Type B pancreatic cell (in vitro differentiated cells): ENCODE results near the gene ABCF2. TPM values are rescaled to one million over a fixed set of nuclear protein-coding genes. Genes with fewer than 3 reads are reported as not detected.

Source experiments
- DNase-seq: peaks from one replicate; pipeline ENCODE4 v3.0.0; 2021; ENCODE audit warnings: mixed read lengths; ENCODE audit not compliant: unreplicated experiment; ENCODE audit errors: extremely low spot score
- H3K27ac Mint-ChIP-seq: 2 replicates; pipeline ENCODE4 v1.8.0; 2021; ENCODE audit warnings: mild to moderate bottlenecking, mixed read lengths
- H3K27me3 Mint-ChIP-seq: 2 replicates; pipeline ENCODE4 v1.8.0; 2021; ENCODE audit warnings: mixed read lengths
- H3K36me3 Mint-ChIP-seq: 2 replicates; pipeline ENCODE4 v1.8.0; 2021; ENCODE audit warnings: mixed read lengths
- H3K4me1 Mint-ChIP-seq: one replicate; pipeline ENCODE4 v1.8.0; 2021; ENCODE audit warnings: mixed read lengths; ENCODE audit not compliant: unreplicated experiment
- H3K4me3 Mint-ChIP-seq: 2 replicates; pipeline ENCODE4 v1.8.0; 2021; ENCODE audit warnings: mild to moderate bottlenecking, mixed read lengths
- H3K9me3 Mint-ChIP-seq: 2 replicates; pipeline ENCODE4 v1.8.0; 2021; ENCODE audit warnings: mixed read lengths
- CTCF ChIP-seq: fragments of 200-600 bp; sonication (generic); conservative IDR thresholded peaks from 2 replicates; pipeline ENCODE4 v1.5.0; 2021; ENCODE audit warnings: antibody characterized with exemption, mild to moderate bottlenecking
- total RNA-seq: library from RNA; stranded (reverse); gene quantifications from 2 replicates; pipeline ENCODE4 v1.2.1, GENCODE V29; 2021; ENCODE audit warnings: low replicate concordance

Gene ABCF2
- total RNA-seq, 1 donor from 2014 or later = 46.5 TPM

- no peak overlapping the region for H3K4me3 Mint-ChIP-seq
- peaks cover 4% of the 10 kb centered on the region for H3K27me3 Mint-ChIP-seq
Measured at GRCh38 chr7:151239837-151240459, 12.9 kb upstream of the ABCF2 start.

GRCh38 chr7:151238924-151239836 lies 12.2 kb upstream of the ABCF2 start:
- TF ChIP-seq CTCF = no peak

More at GRCh38 chr7:151239837-151240459, 12.9 kb upstream of the ABCF2 start:
- Mint-ChIP-seq H3K36me3 (no peaks in the 10 kb centered on the region), H3K4me1 (peaks cover 10% of the 10 kb centered on the region), H3K27ac (peak overlapping the region; percentile 8), H3K9me3 (no peaks in the 10 kb centered on the region)
- DNase-seq = no peak
- TF ChIP-seq CTCF = no peak

GRCh38 chr7:151238190-151238810 lies 11.3 kb upstream of the ABCF2 start:
- Mint-ChIP-seq H3K4me3 (no peak overlapping the region), H3K9me3 (no peaks in the 10 kb centered on the region)

More at GRCh38 chr7:151238924-151239836, 12.2 kb upstream of the ABCF2 start:
- Mint-ChIP-seq H3K4me1 (peaks cover 6% of the 10 kb centered on the region), H3K4me3 (no peak overlapping the region), H3K9me3 (no peaks in the 10 kb centered on the region), H3K36me3 (no peaks in the 10 kb centered on the region), H3K27ac (no peak overlapping the region), H3K27me3 (no peaks in the 10 kb centered on the region)
- DNase-seq = no peak

GRCh38 chr7:151237244-151238189 lies 10.5 kb upstream of the ABCF2 start:
- Mint-ChIP-seq H3K36me3 (no peaks in the 10 kb centered on the region), H3K4me3 (no peak overlapping the region), H3K27me3 (no peaks in the 10 kb centered on the region), H3K9me3 (no peaks in the 10 kb centered on the region), H3K27ac (no peak overlapping the region), H3K4me1 (peaks cover 15% of the 10 kb centered on the region)
- no peak for TF ChIP-seq CTCF
- DNase-seq = no peak

More at GRCh38 chr7:151238190-151238810, 11.3 kb upstream of the ABCF2 start:
- H3K36me3 Mint-ChIP-seq = no peaks in the 10 kb centered on the region
- H3K27me3 Mint-ChIP-seq = no peaks in the 10 kb centered on the region
- no peak for DNase-seq
- no peak for TF ChIP-seq CTCF
- no peak overlapping the region for H3K27ac Mint-ChIP-seq
- peaks cover 11% of the 10 kb centered on the region for H3K4me1 Mint-ChIP-seq

- no peak overlapping the region for H3K27ac Mint-ChIP-seq
- H3K4me3 Mint-ChIP-seq = no peak overlapping the region
Measured at GRCh38 chr7:151236406-151236805, 9.4 kb upstream of the ABCF2 start.

More at GRCh38 chr7:151236406-151236805, 9.4 kb upstream of the ABCF2 start:
- Mint-ChIP-seq H3K36me3 (no peaks in the 10 kb centered on the region), H3K4me1 (peaks cover 23% of the 10 kb centered on the region), H3K27me3 (no peaks in the 10 kb centered on the region), H3K9me3 (no peaks in the 10 kb centered on the region)
- DNase-seq = no peak
- no peak for TF ChIP-seq CTCF
